Medulla oblongata (tissue), 1 donor: ENCODE measurements around the gene GJB2.

Experiments
- DNase-seq: peaks from one replicate; pipeline ENCODE4 v3.0.0-alpha.2; 2015; ENCODE audit errors: extremely low spot score

GJB2 gene

GRCh38 chr13:20192158-20192835, 441 bp downstream of the GJB2 start:
- no peak for DNase-seq

- no peak for DNase-seq
These were observed 1.2 kb downstream of the GJB2 start for GRCh38 chr13:20191311-20192157.

GRCh38 chr13:20190481-20191310, 2.0 kb downstream of the GJB2 start:
- no peak for DNase-seq

GRCh38 chr13:20190076-20190475, 2.7 kb downstream of the GJB2 start:
- no peak for DNase-seq

- DNase-seq, result no peak
These were observed 3.8 kb downstream of the GJB2 start for GRCh38 chr13:20188667-20189553.

DNA sequence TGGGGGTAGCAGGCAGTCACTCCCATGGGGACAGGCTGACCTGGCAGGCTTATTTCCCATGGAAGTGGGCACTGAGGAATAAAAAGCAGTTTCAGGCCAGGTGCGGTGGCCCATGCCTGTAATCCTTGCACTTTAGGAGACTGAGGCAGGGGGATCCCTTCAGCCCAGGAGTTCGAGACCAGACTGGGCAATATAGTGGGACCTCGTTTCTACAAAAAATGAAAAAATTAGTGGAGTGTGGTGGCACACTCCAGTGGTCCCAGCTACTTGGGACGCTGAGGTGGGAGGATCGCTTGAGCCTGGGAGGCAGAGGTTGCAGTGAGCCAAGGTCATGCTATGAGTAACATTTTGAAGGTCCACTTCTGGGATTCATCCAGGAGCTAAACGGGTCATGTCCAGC, 6.0 kb downstream of the GJB2 start:
- no peak for DNase-seq

GRCh38 chr13:20185366-20186056, 7.2 kb downstream of the GJB2 start:
- DNase-seq, result no peak

GRCh38 chr13:20182231-20182846, 10.4 kb downstream of the GJB2 start:
- DNase-seq, result peak; percentile 85

DNA sequence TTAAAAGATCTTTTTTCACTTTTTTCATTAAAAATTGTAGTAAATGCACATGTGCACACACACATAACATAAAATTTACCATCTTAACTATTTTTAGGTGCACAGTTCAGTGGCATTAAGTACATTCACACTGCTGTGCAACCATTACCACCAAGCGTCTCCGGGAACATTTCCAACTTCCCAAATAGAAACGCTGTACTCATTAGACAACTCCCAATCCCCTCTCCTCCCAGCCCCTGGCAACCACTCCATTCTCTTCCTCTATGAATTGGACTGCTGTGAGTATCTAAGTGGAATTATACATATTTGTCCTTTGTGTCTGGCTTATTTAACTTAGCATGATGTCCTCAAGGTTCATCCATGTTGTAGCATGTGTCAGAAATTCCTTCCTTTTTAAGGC, 11.6 kb downstream of the GJB2 start:
- DNase-seq, result no peak

DNA sequence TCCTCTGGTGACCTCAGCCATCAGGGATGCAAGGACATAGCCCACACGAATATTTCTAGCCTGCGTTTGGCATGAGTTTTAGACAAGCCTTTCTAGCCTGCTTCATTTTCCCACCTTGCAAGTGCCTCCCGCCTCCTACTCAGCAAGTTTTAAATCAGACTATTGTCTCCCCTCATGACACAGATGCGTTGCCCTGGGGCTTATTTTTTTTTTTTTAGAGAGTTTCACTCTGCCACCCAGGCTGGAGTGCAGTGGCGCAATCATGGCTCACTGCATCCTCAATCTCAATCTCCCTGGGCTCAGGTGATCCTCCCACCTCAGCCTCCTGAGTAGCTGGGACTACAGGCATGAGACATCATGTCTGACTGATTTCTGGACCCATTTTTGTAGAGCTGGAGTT, 14.6 kb downstream of the GJB2 start:
- DNase-seq, result no peak

- no peak for DNase-seq
These were observed 15.5 kb downstream of the GJB2 start for GRCh38 chr13:20177049-20177831.

DNA sequence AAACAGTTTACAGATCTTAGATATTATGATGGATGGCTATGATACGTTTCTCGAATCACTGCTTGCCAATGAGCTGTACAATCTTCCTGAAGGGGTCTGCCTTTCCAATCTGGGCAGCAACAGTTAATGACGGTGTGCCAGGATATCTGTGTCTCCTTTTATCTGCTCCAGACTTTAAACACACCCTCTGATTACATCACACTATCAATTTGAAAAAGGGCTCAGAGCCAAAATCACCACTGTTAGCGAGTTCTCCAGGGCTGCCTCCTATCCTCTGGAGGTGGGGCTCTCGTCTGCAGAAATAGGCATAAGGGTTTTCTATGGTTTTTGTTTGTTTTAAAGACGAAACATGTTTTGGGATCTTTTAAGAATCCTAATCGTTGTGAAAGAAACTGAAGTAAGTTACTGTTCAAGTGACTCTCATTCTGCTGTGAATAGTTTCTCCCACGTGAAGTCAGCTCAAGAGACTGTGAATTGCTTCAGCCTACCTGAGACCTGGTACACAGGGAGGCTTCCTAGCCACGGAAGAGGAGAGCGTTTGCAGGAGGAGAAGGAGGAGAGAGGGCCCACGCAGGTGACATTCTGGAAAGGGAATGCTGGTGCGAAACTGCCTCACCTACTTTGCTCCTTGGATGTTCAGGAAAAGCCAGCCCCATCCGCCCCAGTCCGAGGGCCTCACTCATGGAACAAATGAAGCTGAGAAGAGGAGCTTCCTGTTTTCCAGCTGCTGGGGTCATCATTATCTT, 16.7 kb downstream of the GJB2 start:
- DNase-seq, result no peak

DNA sequence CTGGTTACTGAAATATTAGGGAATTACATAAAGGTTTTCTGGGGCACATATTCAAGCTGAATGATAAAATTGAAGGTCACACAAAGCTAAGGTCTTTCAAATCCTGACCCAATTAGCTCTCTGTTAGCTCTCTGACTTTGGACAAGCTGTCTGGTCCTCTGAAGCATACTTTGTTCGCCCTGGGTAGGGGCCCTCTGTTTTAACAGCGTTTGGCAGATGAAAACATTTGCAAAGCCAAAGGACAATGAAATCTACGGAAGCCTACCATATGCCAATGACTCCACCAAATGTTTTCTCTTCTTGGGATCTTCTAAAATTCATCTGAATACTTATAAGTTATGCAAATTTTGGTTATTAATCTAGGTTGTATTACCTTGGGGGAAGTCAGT, 17.3 kb downstream of the GJB2 start:
- no peak for DNase-seq

GRCh38 chr13:20174656-20175405, 17.9 kb downstream of the GJB2 start:
- no peak for DNase-seq

DNA sequence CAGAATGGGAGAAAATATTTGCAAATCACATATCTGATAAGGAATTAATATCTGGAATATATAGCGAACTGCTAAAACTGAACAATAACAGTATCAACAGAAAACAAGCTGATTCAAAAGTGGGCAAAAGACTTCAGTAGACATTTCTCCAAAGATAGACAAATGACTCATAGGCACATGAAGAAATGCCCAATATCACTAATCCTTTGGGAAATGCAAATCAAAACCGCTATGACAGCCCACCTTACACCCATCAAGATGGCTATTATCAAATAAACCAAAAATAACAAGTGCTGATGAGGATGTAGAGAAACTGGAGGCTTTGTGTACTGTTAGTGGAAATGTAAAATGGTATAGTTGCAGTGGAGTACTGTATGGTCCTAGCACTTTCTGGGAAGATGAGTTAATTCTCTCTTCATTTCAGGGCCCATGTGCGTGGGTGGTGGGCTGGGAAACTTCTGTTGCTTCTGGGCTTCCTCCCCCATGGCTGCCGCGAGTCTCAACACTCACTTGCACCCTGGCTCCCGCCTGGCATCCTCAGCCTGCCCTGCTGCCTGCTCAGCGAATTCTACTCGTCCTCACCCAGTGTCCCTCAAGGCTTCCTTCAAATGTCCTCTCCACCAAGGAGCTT, 19.5 kb downstream of the GJB2 start:
- no peak for DNase-seq

GRCh38 chr13:20171364-20171763, 21.4 kb downstream of the GJB2 start:
- no peak for DNase-seq

- no peak for DNase-seq
These were observed 21.8 kb downstream of the GJB2 start for GRCh38 chr13:20170921-20171320.

DNA sequence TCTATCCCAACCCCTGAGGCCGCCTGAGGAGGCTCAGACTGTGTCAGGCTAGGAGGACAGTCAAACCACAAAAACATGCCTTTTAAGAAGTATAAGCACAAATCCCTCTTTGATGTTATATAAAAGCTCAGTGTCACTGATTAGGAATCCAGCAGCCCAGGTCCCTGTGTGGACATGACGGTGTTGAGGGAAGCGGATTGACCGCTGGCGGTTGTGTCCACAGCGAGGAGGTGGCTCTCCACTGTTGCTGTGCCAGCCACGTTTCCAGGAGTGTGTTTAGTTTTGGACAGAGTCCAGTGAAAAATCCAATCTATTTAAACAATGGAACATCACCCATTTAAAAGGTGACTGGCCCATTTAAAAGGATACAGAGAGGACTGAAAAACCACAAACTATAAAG, 24.3 kb downstream of the GJB2 start:
- no peak for DNase-seq
